ENCODE measurements around the gene PITPNB. TPM values are rescaled to one million over a fixed set of nuclear protein-coding genes. Genes with fewer than 3 reads are reported as not detected.
A peak's percentile ranks its signal among the peaks of the same experiment; 100 is the strongest.

Gene PITPNB
- total and polyA plus RNA-seq, 3 donors from 2014 or later = 39.9 to 49.4 (median 41.9) TPM

GRCh38 chr22:27879923-27880322 lies 39.1 kb downstream of the PITPNB start:
- Histone ChIP-seq H3K36me3 (ENCODE audit: low read depth, missing control alignments) (no peaks in the 10 kb centered on the region), H3K4me3 (no peak overlapping the region), H3K27me3 (no peaks in the 10 kb centered on the region), H3K4me1 (peaks cover 41% of the 10 kb centered on the region), H3K27ac (peak overlapping the region; percentile 57 to 78), H3K9me3 (no peaks in the 10 kb centered on the region)
- 81 to 100% methylated on average over 1 of the region's 1 CpG for WGBS, 2 donors
- intact Hi-C loops (cut with DNase I; ENCODE audit: low total_unique reads) = loop anchor here (5.0 kb wide), 1 partner anchor 127 kb away; no protein-coding TSS in a partner anchor
- DNase-seq = no peak
- TF ChIP-seq CTCF (IDR thresholded peaks at IDR 0.05) = peak; percentile 46 to 63 (median 53)
- TF ChIP-seq POLR2A (IDR thresholded peaks at IDR 0.05) = no peak

DNA sequence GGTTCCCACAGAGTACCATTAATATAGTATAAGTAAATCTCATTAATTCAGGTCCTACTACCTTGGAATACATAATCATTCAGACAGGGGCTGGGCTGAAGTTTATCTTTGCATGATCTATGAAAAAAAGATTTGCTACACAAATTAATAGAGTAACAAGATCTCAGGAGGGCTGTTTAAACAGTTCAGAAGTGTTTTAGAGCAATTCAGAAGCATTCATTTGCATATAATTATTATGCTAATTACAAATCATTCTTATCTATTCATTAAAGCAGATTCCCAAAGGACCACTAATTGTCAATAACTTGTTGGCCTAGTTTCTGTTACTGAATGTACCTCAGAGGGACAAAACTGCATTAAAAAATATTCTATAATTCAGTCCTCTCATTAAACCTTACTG lies 40.5 kb downstream of the PITPNB start:
- H3K27ac ChIP-seq = peak overlapping the region in 1 of 2 donors; percentile 26

DNA sequence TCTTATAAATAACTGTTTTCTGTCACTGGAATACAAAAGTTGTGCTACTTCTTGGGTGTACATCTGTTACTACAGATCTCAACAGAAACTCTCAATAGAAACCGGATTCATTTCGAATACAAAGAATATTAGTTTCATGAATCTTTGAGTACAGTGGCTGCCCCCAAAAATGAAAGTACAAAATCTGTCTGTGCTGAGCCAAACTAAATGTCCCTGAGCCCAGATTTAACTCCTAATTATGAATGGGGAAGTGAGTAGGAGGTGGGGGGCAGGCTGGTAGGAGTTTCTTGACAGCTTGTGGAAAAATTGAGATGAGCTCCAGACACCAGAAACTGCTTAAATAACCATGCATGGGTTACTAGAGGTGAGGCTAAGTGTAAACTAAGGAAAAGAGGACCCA lies 41.6 kb downstream of the PITPNB start:
- Histone ChIP-seq H3K27ac (peak overlapping the region in 1 of 2 donors; percentile 26), H3K4me1 (peaks cover 61% of the 10 kb centered on the region), H3K9me3 (no peaks in the 10 kb centered on the region), H3K27me3 (no peaks in the 10 kb centered on the region), H3K36me3 (ENCODE audit: low read depth, missing control alignments) (no peaks in the 10 kb centered on the region), H3K4me3 (no peak overlapping the region)
- 32 to 42% methylated on average over 2 of the region's 2 CpGs for WGBS, 2 donors
- intact Hi-C loops (cut with DNase I; ENCODE audit: low total_unique reads) = no loop called here
- no peak for DNase-seq
- TF ChIP-seq CTCF (IDR thresholded peaks at IDR 0.05) (no peak), POLR2A (IDR thresholded peaks at IDR 0.05) (no peak)

More for the DNA sequence above, 40.5 kb downstream of the PITPNB start:
- no peaks in the 10 kb centered on the region for H3K36me3 ChIP-seq (ENCODE audit: low read depth, missing control alignments)
- H3K9me3 ChIP-seq = no peaks in the 10 kb centered on the region
- H3K27me3 ChIP-seq = no peaks in the 10 kb centered on the region
- TF ChIP-seq POLR2A (IDR thresholded peaks at IDR 0.05) (no peak), CTCF (IDR thresholded peaks at IDR 0.05) (no peak)
- H3K4me1 ChIP-seq = peaks cover 55% of the 10 kb centered on the region
- DNase-seq = no peak
- intact Hi-C loops (cut with DNase I; ENCODE audit: low total_unique reads) = no loop called here
- H3K4me3 ChIP-seq = no peak overlapping the region

- intact Hi-C loops (cut with DNase I; ENCODE audit: low total_unique reads) = no loop called here
- Histone ChIP-seq H3K9me3 (no peaks in the 10 kb centered on the region), H3K27ac (peak overlapping the region in 1 of 2 donors; percentile 26), H3K4me1 (peaks cover 53% of the 10 kb centered on the region), H3K36me3 (ENCODE audit: low read depth, missing control alignments) (no peaks in the 10 kb centered on the region), H3K4me3 (no peak overlapping the region), H3K27me3 (no peaks in the 10 kb centered on the region)
- TF ChIP-seq POLR2A (IDR thresholded peaks at IDR 0.05) (no peak), CTCF (IDR thresholded peaks at IDR 0.05) (no peak)
- 38 to 41% methylated on average over 1 of the region's 1 CpG for WGBS, 2 donors
- DNase-seq = no peak
These were observed 42.4 kb downstream of the PITPNB start for GRCh38 chr22:27876684-27877083.

DNA sequence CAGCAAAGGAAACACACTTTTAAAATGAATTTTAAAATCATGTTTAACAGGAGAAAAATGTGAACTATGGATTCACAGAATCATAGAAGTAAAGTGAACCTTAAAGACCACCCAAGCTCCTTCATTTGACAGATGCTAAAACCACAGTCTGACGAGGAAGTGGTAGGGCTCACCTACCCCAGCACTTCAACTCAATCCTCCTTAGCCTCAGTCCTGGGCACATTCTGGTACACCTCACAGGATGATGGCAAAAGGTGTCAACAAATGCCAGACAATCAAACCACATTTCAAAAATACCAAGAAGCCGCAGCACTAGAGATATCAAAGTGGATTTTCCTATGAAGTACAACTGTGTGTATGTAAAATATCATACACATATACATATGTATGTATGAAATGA lies 43.1 kb downstream of the PITPNB start:
- intact Hi-C loops (cut with DNase I; ENCODE audit: low total_unique reads) = no loop called here
- no peaks in the 10 kb centered on the region for H3K27me3 ChIP-seq
- peak overlapping the region in 1 of 2 donors; percentile 79 for H3K27ac ChIP-seq
- WGBS, 2 donors = 84 to 96% methylated on average over 2 of the region's 2 CpGs
- peaks cover 46% of the 10 kb centered on the region for H3K4me1 ChIP-seq
- H3K9me3 ChIP-seq = no peaks in the 10 kb centered on the region
- DNase-seq = no peak
- H3K4me3 ChIP-seq = no peak overlapping the region
- TF ChIP-seq CTCF (IDR thresholded peaks at IDR 0.05) = no peak
- TF ChIP-seq POLR2A (IDR thresholded peaks at IDR 0.05) = no peak
- no peaks in the 10 kb centered on the region for H3K36me3 ChIP-seq (ENCODE audit: low read depth, missing control alignments)

Data from testis (tissue), 3 donors.